Right atrium auricular region (tissue), 2 donors: Measurements from ENCODE around the gene WWOX. TPM values are rescaled to one million over a fixed set of nuclear protein-coding genes. Genes with fewer than 3 reads are reported as not detected.
A peak's percentile ranks its signal among the peaks of the same experiment; 100 is the strongest.

Source experiments
- DNase-seq: peaks from one replicate; pipeline ENCODE4 v3.0.0-alpha.2; 2019; ENCODE audit warnings: low spot score
- H3K27ac ChIP-seq, 2 donors: fragments of 200-600 bp; sonication (generic); 1 replicate in 1 of 2; 2 replicates in 1 of 2; pipeline ENCODE4 v1.5.1; 2016 to 2019
- H3K27me3 ChIP-seq, 2 donors: fragments of 200-600 bp; sonication (generic); one replicate each; pipeline versions ENCODE4 v1.5.1 to v1.6.0; 2017 to 2019
- H3K36me3 ChIP-seq: fragments of 200-600 bp; sonication (generic); one replicate; pipeline ENCODE4 v1.5.1; 2016
- H3K4me1 ChIP-seq, 2 donors: fragments of 200-600 bp; sonication (generic); one replicate each; pipeline versions ENCODE4 v1.5.1 to v1.6.0; 2017 to 2019
- H3K4me3 ChIP-seq, 2 donors: fragments of 200-600 bp; sonication (generic); 1 replicate in 1 of 2; 2 replicates in 1 of 2; pipeline ENCODE4 v1.5.1; 2017 to 2019; ENCODE audit warnings: mild to moderate bottlenecking in 1 of 2, moderate library complexity in 1 of 2
- H3K9me3 ChIP-seq, 2 donors: fragments of 200-600 bp; sonication (generic); one replicate each; pipeline ENCODE4 v1.5.1; 2019
- CTCF ChIP-seq, 2 donors: fragments of 200-600 bp; sonication (generic); IDR thresholded peaks; one replicate each; pipeline ENCODE4 v1.5.1; 2019; ENCODE audit warnings: antibody characterized with exemption in 2 of 2
- total RNA-seq, 2 donors: library from RNA; depleted of rRNA; stranded (reverse); fragments of >200 nt; gene quantifications; one replicate each; pipeline ENCODE4 v1.1.0, GENCODE V29; 2016

Gene WWOX
- total RNA-seq, 2 donors from 2014 or later: 14.8 to 20.8 TPM

DNA sequence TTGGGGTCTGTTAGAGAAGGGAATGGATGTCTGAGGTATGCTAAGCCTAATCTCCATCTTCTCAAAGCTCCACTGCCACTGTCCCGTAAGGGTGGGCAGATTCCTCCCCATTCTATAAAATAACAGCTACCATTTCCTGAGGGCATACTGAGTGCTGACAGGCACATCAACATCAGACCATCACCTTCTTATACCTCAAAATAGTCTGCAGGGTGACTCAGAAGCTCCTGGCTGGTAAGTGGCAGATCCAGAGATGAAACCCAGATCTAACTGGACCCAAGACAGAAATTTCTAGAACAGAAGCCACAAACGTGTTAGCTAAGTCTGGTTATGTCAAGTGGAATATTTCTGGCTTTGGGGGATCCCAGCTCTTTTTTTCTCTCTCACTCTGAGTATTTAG is 548.0 kb downstream of the WWOX start:
- peak overlapping the region in 1 of 2 donors; percentile 8 for H3K27ac ChIP-seq
- no peaks in the 10 kb centered on the region for H3K27me3 ChIP-seq
- no peak for TF ChIP-seq CTCF (IDR thresholded peaks at IDR 0.05)

DNA sequence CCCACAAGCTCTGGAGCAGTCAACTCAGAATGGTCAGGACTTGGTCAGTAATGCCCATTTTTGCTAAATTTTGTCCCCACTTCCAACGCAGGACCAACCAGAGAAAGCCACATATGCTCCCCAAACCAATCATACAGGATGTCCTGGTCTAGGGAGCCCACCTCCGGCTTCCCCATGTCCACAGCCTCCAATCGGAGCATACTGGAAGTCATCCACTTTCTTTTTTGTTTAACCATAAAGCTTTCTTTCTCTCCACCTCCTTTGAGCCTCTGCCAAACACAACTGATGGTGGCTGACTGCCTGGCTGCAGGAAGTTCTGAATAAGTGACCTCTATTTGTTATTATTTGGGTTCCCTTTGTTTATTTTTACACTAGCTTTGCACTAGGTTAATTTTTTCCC is 549.1 kb downstream of the WWOX start:
- Histone ChIP-seq H3K27ac (peak overlapping the region in 1 of 2 donors; percentile 7), H3K4me3 (no peak overlapping the region), H3K27me3 (no peaks in the 10 kb centered on the region), H3K4me1 (peaks cover 0 to 18% of the 10 kb centered on the region in 2 donors), H3K36me3 (no peaks in the 10 kb centered on the region), H3K9me3 (no peaks in the 10 kb centered on the region)
- no peak for DNase-seq
- TF ChIP-seq CTCF (IDR thresholded peaks at IDR 0.05): no peak

More for the DNA sequence above, 548.0 kb downstream of the WWOX start:
- Histone ChIP-seq H3K4me1 (peaks cover 0 to 18% of the 10 kb centered on the region in 2 donors), H3K9me3 (no peaks in the 10 kb centered on the region), H3K36me3 (no peaks in the 10 kb centered on the region), H3K4me3 (no peak overlapping the region)
- no peak for DNase-seq

GRCh38 chr16:78650339-78651074 is 551.1 kb downstream of the WWOX start:
- Histone ChIP-seq H3K27ac (no peak overlapping the region), H3K9me3 (no peaks in the 10 kb centered on the region), H3K4me3 (no peak overlapping the region), H3K27me3 (no peaks in the 10 kb centered on the region), H3K4me1 (peaks cover 0 to 21% of the 10 kb centered on the region in 2 donors), H3K36me3 (no peaks in the 10 kb centered on the region)
- TF ChIP-seq CTCF (IDR thresholded peaks at IDR 0.05): no peak
- DNase-seq: no peak

- Histone ChIP-seq H3K9me3 (no peaks in the 10 kb centered on the region), H3K4me3 (no peak overlapping the region), H3K36me3 (no peaks in the 10 kb centered on the region), H3K27ac (no peak overlapping the region), H3K27me3 (no peaks in the 10 kb centered on the region), H3K4me1 (peaks cover 0 to 8% of the 10 kb centered on the region in 2 donors)
- TF ChIP-seq CTCF (IDR thresholded peaks at IDR 0.05): no peak
- no peak for DNase-seq
These were observed 555.5 kb downstream of the WWOX start for GRCh38 chr16:78654929-78655328.

DNA sequence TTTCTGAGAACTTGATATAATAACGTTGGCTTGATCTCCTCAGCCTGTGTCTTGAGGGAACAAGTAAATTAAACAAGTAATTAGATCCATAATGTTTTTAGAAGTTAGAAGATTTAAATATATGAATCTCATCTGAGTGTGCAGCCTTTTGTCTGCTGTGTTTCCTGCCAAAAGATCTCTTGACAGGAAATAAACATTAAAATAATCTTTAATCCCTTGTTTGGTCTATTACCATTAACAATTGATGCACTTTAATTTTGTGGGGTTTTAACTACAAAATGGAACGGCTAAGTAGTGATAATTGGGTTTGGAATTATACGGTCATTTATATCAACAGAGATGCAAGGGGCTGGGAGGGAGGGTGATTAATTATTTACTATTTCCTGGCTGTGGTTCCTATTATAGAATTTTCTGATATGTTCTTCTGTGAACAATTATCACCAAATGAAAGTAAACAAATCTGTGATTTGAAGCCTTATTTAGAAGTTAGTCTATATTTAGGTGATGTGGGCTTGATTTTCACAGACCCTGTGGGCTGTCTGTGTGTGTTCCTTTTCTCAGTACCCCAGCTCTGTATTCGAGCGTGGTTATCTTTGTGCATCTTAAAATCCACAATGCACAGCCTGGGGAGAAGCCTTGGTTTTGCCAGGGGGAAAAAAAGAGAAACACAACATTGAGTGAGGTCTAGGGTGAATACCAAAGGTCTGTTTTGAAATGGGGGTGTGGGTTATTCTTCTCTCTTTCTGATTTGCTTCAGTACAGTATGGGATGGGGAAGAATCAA is 556.1 kb downstream of the WWOX start:
- no peak for TF ChIP-seq CTCF (IDR thresholded peaks at IDR 0.05)
- Histone ChIP-seq H3K27ac (no peak overlapping the region), H3K9me3 (no peaks in the 10 kb centered on the region), H3K36me3 (no peaks in the 10 kb centered on the region), H3K4me3 (no peak overlapping the region), H3K4me1 (peaks cover 0 to 8% of the 10 kb centered on the region in 2 donors), H3K27me3 (no peaks in the 10 kb centered on the region)
- DNase-seq: no peak
